Activated T-helper 2 cell treated with anti-CD3 and anti-CD28 coated beads, Interferon-gamma antibody, Interleukin-2, Interleukin-4, amounts not matched to agents 10 μg/mL and 5 μg/mL and 100 μg/mL, durations not matched to agents 14 hours and 24 hours and 36 hours (primary cell): ENCODE results near the gene C1orf159. TPM values are rescaled to one million over a fixed set of nuclear protein-coding genes. Genes with fewer than 3 reads are reported as not detected.

Experiments used
- DNase-seq: peaks from one replicate; pipeline ENCODE4 v3.0.0; 2021; ENCODE audit warnings: low spot score
- H3K27ac Mint-ChIP-seq: one replicate; pipeline ENCODE4 v1.8.0; 2021; ENCODE audit warnings: mixed read lengths
- H3K27me3 Mint-ChIP-seq: one replicate; pipeline ENCODE4 v1.8.0; 2021; ENCODE audit warnings: low read depth, mixed read lengths
- H3K36me3 Mint-ChIP-seq: one replicate; pipeline ENCODE4 v1.8.0; 2021; ENCODE audit warnings: low read depth, mixed read lengths
- H3K4me1 Mint-ChIP-seq: one replicate; pipeline ENCODE4 v1.8.0; 2021; ENCODE audit warnings: low read depth, mixed read lengths
- H3K4me3 Mint-ChIP-seq: one replicate; pipeline ENCODE4 v1.8.0; 2021; ENCODE audit warnings: low read depth, mild to moderate bottlenecking, moderate library complexity, mixed read lengths
- H3K9me3 Mint-ChIP-seq: one replicate; pipeline ENCODE4 v1.8.0; 2021; ENCODE audit warnings: mixed read lengths
- intact Hi-C: fragments of 100-400 bp; cut with micrococcal nuclease; formaldehyde crosslinking; loops from one replicate; pipeline ENCODE4 v1.15.1; 2023
- total RNA-seq: library from RNA; stranded (reverse); gene quantifications from 2 replicates; pipeline ENCODE4 v1.2.3, GENCODE V29; 2022

Gene C1orf159
- total RNA-seq, 1 donor from 2014 or later = 22.1 TPM

DNA sequence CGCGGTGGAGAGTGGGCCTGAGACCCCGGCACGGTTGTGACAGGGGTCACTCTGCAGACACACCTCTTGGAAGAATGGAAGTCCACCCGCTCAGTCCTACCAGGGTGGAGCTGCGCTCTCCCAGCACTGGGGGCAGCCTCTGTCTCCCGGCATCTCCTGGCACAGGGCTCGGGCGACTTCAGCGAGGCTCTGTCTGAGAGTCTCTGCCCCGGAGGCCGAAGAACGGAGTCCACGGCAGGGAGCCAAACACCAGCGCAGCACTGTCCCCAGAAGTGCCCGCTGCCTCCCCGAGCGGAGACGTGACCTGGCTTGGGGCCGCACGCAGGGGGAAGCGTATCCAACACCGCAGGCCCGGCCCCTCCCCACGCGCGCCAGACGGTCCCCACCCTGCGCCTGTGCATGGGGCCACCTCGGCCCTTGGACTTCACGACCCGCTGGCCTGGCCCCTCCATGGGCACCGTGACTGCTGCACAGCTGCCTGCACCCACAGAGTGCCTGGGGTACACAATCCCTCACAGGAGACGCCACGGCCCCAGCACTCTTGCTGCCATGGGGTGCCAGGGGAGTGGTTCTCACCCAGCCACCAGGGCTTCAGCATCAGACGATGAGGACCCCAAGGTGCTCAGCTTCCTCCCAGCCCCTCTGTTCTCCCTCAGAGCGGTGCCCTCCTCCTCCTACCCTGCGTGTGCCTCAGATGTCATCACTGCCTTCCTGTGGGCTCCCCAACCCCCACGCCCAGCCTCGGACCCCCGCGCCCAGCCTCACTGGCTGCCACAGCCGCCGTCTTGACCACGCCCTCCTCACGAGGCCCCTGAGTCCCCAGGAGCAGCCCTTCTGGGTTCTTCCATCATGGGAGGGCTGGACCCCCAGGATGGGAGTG, 26.8 kb downstream of the C1orf159 start:
- no peaks in the 10 kb centered on the region for H3K9me3 Mint-ChIP-seq
- intact Hi-C loops = no loop called here
- H3K4me1 Mint-ChIP-seq = no peaks in the 10 kb centered on the region
- H3K4me3 Mint-ChIP-seq = no peak overlapping the region
- no peak for DNase-seq
- H3K36me3 Mint-ChIP-seq = no peaks in the 10 kb centered on the region
- H3K27ac Mint-ChIP-seq = no peak overlapping the region
- H3K27me3 Mint-ChIP-seq = no peaks in the 10 kb centered on the region

DNA sequence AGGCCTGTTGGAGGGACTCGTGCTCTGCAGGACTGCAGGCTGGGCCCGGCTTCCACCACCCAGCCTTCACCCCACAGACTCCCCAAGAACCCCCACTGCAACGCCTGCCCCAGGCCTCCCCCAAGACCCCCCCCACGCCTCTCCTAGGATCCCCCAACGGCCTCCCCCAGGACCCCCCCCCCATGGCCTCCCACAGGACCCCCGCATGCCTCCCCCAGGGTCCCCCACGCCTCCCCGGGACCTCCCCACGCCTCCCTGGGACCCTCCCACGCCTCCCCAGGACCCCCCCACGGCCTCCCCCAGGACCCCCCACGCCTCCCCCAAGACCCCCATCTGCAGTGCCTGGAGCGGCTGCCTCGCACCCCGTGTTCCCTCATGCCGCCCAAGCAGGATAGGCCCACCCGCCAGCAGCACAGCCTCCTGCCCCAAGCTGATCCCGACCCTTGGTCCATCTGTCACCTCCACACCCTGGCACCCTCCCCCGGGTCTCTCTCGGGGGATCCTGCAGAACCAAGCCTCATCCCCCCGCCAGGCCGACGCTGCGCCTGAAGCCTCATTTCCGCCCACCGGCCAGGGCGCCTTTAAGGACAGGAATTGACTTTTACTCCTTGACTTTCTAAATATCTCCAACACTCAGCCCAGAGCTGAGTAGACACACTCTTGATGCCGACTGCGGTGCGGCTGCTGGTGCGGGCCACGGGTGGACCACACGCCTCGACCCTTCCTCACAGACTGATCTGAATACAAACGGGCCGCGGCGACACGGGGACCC, 27.7 kb downstream of the C1orf159 start:
- H3K36me3 Mint-ChIP-seq = no peaks in the 10 kb centered on the region
- H3K4me3 Mint-ChIP-seq = no peak overlapping the region
- H3K27ac Mint-ChIP-seq = no peak overlapping the region
- intact Hi-C loops = no loop called here
- DNase-seq = no peak
- no peaks in the 10 kb centered on the region for H3K9me3 Mint-ChIP-seq
- no peaks in the 10 kb centered on the region for H3K27me3 Mint-ChIP-seq
- no peaks in the 10 kb centered on the region for H3K4me1 Mint-ChIP-seq

DNA sequence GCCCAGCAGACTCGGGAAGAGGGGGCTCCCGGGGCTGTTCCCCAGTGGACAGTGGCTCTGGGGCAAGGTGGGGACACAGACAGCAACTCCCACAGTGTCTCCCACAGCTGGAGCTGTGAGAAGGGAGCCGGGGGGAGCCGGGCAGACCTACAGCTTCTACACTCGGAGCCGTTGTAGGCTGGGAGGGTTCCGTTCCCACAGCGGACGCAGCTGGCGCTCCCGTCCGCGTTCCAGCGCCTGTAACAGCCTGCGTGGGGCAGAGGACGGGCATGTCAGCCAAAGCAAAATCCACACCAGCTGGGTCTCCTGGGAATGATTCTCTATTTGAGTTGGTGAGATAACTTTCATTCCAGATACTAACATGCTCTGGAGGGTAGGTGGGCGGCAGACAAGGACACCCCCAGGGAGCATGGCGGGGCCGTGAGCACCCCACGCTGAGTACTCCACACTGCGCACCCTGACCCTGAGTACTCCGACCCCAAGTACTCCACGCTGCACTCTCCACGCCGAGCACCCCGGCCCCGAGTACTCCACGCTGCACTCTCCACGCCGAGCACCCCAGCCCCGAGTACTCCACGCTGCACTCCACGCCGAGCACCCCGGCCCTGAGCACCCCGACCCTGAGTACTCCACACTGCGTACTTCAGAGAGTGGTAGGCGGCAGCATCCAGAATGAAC, 28.4 kb downstream of the C1orf159 start:
- Mint-ChIP-seq H3K36me3 (no peaks in the 10 kb centered on the region), H3K27me3 (no peaks in the 10 kb centered on the region), H3K27ac (no peak overlapping the region), H3K4me1 (no peaks in the 10 kb centered on the region), H3K4me3 (no peak overlapping the region), H3K9me3 (no peaks in the 10 kb centered on the region)
- no peak for DNase-seq
- intact Hi-C loops = no loop called here

DNA sequence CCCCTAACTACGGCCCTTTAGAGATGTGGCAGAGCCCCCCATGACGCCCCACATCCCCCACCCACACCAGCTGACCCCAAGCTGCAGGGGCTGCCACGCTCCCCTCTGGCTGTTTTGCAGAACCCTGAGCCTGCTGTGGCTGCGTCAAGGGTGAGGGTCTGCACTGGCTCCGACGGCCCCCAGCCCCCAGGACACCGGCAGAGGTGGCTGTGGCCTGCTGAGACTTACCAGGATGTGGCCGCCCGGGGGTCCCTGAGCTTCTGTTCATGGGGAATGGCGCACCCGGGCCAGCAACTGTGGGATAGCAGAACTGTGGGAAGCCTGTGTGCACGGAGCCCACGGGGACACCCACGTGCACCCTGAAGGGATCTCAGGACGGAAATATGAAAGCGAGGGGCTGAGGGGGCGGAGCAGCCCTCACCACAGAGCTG, 29.0 kb downstream of the C1orf159 start:
- Mint-ChIP-seq H3K27ac (no peak overlapping the region), H3K4me3 (no peak overlapping the region), H3K4me1 (no peaks in the 10 kb centered on the region), H3K9me3 (no peaks in the 10 kb centered on the region), H3K36me3 (no peaks in the 10 kb centered on the region), H3K27me3 (no peaks in the 10 kb centered on the region)
- intact Hi-C loops = no loop called here
- DNase-seq = no peak

DNA sequence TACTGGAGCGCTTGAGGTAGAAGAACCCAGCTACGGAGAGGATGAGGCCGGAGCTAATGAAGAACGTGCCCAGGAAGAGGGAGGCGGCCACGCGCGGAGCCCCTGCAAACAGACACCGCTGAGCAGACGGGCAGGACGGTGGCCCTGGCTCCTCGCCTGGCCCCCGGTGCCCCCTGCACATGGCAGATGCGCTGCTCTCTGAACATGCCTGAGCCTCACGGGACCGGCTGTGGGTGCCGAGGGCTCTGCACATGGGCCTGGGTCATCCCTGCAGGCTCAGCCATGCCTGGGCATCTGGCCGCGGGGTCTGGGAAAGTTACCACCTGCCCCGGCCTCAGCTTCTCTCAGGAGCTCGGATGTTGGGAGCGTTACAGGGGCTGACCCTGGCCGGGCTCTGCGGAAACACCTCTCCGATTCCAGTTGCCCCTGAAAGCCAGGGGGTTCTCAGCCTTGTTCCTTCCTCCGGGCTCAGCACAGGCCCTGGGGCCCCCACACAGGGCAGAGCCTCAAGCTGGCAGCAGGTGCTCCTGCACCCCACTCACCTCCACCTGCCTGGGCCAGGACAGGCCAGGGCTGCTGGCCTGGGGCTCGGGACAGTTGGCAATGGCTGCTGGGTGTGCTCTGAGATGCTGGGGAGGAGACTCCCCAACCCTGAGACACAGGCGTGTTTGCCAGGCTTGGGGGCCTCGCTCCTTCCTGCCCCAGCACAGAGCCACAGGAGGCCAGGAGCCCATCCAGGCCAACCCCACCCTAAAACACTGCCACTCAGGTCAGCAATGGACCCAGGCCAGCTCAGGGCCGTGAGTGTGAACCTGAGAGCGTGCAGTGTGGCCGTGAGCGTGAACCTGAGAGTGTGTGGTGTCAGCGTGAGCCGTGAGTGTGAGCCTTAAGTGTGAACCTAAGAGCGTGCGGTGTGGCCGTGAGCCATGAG, 29.7 kb downstream of the C1orf159 start:
- H3K36me3 Mint-ChIP-seq = no peaks in the 10 kb centered on the region
- intact Hi-C loops = no loop called here

DNA sequence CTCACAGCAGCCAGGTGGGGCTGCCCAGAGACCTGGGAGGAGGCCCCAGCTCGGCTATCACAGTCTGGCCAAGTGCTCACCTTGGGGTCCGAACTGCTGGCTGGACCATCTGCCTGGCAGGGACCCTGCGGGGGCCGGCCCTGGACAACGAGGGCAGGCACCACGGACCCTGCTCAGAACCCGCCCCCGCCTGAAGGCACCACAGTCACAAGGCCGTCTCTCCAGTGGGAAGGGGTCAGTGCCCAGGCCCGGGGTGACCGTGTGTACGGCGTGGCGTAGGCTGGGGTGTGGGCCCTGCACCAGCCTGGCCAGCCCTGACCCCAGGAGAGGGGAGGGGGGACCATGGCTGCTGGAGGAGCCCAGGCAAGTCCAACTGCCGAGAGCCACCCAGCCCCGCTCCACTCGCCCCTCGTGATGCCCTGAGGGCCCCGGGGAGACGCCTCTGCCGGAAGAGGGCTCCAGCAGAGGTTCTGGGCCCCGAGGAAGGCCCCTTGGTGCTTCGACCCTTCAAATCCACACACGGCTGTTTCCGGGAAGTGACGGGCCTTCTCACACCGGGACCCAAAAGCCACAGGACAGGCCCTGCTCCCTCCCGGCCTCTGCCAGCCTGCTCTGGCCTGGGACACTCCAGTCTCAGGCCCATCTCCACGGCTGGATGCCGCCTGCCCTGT, 30.6 kb downstream of the C1orf159 start:
- Mint-ChIP-seq H3K4me3 (no peak overlapping the region), H3K4me1 (no peaks in the 10 kb centered on the region), H3K27ac (no peak overlapping the region), H3K9me3 (no peaks in the 10 kb centered on the region), H3K36me3 (no peaks in the 10 kb centered on the region), H3K27me3 (no peaks in the 10 kb centered on the region)
- DNase-seq = no peak
- intact Hi-C loops = no loop called here

More for the DNA sequence above, 29.7 kb downstream of the C1orf159 start:
- no peak for DNase-seq
- H3K4me3 Mint-ChIP-seq = no peak overlapping the region
- no peak overlapping the region for H3K27ac Mint-ChIP-seq
- no peaks in the 10 kb centered on the region for H3K9me3 Mint-ChIP-seq
- no peaks in the 10 kb centered on the region for H3K4me1 Mint-ChIP-seq
- H3K27me3 Mint-ChIP-seq = no peaks in the 10 kb centered on the region

DNA sequence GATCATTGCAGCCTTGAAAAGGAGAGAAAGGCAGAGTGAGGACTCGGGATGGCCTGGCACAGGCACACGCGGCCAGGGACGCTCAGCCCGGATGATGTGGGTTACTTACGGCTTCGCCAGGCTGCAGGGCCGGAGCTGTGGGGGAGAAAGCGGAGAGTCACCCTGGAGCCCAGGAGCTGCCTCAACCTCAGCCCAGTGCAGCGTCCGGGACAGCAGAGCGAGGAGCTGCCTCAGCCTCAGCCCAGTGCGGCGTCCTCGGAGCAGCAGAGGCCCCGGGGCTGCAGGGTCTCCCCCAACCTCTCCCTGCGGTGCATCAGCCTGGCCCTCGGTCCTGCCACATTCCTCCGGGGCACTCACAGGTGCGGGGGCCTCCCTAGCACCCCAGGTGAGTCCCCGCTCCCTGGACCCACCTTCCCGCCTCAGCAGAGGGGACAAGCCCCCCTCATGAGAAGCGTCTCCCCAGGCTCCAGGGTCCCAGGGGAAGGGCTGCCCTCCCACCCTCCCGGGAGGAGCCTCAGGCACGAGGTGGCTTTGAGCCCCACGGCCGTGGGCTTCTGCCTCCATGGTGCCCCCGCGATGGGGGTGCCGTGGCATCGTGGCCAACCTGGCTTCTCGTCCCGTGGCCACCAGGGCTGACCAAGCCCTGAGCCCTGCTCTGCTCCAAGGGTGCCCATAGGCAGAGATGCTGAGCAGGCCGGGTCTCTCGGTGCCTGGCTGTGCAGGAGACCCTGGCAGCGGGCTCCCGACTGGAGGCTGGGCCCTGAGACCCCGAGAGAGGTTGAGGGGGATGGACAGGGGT, 31.3 kb downstream of the C1orf159 start:
- Mint-ChIP-seq H3K9me3 (no peaks in the 10 kb centered on the region), H3K27ac (no peak overlapping the region), H3K27me3 (no peaks in the 10 kb centered on the region), H3K4me1 (no peaks in the 10 kb centered on the region), H3K4me3 (no peak overlapping the region), H3K36me3 (no peaks in the 10 kb centered on the region)
- intact Hi-C loops = no loop called here
- no peak for DNase-seq

DNA sequence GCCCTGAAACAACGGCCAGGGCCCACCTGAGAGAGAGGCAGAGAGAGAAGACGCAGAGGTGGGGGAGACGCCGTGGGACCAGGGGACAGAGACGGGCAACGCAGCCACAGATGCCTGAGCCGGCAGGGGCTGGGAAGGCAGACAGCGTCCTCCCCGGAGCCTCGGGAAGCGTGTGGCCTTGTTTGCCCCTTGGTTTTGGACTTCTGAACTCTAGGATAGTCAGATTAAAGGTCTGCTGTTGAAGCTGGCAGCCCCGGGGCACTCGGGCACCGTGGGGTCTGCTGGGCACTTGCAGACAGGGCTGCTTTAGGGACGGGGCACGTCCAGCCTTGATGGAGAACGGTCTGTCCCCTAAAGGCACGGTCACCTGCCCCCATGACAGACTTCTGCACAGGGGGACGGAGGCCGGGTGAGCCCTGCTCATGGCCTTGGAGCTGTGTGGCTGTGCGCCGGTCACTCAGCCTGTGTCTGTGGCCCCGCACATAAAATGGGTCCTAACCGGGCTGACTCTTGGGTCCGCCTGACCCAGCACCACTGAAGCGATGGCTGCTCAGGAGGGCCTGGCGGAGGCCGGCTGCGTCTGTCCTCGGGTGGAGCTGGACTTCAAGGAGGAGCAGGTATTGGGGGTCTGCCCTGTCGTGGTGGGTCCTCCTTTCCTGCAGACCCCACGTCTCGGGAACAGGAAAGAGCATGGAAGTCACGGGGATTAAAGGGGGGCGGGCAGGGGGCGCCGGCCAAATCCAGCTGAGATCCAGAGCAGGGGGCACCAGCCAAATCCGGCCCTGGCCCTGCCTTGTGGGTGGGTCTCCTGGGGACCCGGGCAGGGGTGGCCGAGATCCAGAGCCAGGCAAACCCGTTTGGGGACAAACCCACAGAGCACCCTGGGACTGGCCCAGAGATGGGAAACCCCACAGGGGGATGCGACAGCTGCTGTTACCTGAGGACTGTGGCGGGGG, 32.2 kb downstream of the C1orf159 start:
- DNase-seq = no peak
- Mint-ChIP-seq H3K36me3 (no peaks in the 10 kb centered on the region), H3K4me3 (no peak overlapping the region), H3K4me1 (no peaks in the 10 kb centered on the region), H3K9me3 (no peaks in the 10 kb centered on the region), H3K27me3 (no peaks in the 10 kb centered on the region), H3K27ac (no peak overlapping the region)
- intact Hi-C loops = no loop called here

DNA sequence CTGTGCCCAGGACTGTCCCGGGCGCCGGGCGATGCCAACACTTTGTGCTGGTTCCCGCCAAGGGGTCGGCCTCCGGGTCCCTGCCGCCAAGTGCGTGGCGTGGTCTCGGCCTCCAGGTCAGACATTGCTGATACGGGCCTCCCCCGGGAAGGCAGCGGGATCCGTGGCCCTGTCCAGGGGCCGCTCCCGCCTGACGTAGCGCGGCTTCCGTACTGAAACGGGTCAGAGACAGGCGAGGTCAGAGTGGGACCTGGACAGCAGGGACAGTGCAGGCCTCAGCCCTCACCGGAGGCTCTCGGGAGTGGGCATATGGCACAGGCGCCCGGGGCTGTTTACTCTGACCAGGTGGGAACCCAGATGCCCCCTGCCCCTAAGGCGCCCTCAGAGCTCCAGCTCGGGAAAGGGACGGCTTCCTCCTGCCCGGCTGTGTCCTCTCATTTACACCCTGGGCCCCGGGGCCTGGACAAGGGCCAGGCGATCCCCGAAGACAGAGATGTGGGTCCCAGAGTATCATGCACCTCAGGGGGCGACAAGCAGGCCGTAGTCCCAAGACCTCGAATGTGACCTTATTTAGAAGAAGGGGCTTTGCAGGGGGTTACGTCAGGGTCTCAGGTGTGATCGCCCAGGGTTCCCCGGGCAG, 33.0 kb downstream of the C1orf159 start:
- H3K4me1 Mint-ChIP-seq = no peaks in the 10 kb centered on the region
- no peaks in the 10 kb centered on the region for H3K27me3 Mint-ChIP-seq
- H3K9me3 Mint-ChIP-seq = no peaks in the 10 kb centered on the region
- H3K27ac Mint-ChIP-seq = no peak overlapping the region
- no peak for DNase-seq
- no peak overlapping the region for H3K4me3 Mint-ChIP-seq
- intact Hi-C loops = no loop called here
- H3K36me3 Mint-ChIP-seq = no peaks in the 10 kb centered on the region

DNA sequence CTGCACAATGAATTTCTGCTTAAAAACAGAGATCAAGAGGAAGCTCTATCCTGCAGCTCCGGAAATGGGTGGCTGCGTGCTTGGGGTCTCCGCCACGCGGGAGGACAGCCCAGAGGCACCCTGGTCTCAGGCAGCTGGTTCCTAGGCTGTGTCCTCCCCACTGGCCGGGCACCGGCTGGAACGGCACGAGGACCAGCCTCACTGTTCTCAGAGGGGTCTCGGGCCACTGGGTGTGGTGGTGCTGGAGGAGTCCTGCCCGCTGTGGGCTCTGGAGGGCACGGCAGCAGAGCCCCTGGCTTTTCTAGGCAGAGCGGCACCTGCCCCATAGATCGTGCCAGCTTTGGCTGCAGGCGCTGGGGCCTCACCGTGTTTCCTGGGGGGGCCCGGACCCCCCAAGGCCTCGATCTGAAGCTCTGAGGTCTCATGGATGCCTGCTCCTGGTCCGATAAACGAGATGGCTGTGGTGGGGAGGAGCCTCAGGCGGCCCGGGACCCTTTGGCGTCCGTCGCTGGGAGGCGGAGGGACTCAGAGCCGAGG, 33.6 kb downstream of the C1orf159 start:
- Mint-ChIP-seq H3K4me3 (no peak overlapping the region), H3K27ac (no peak overlapping the region), H3K27me3 (no peaks in the 10 kb centered on the region), H3K36me3 (no peaks in the 10 kb centered on the region), H3K9me3 (no peaks in the 10 kb centered on the region), H3K4me1 (no peaks in the 10 kb centered on the region)
- intact Hi-C loops = no loop called here
- DNase-seq = no peak
